ENCODE results near the gene SLC35F1. TPM values are rescaled to one million over a fixed set of nuclear protein-coding genes. Genes with fewer than 3 reads are reported as not detected.

Gene SLC35F1
- total RNA-seq, 1 experiment from 2014 or later, result not detected

GRCh38 chr6:118102401-118102800 is 195.3 kb downstream of the SLC35F1 start:
- DNase-seq (ENCODE audit: extremely low read depth, low read depth), result no peak

DNA sequence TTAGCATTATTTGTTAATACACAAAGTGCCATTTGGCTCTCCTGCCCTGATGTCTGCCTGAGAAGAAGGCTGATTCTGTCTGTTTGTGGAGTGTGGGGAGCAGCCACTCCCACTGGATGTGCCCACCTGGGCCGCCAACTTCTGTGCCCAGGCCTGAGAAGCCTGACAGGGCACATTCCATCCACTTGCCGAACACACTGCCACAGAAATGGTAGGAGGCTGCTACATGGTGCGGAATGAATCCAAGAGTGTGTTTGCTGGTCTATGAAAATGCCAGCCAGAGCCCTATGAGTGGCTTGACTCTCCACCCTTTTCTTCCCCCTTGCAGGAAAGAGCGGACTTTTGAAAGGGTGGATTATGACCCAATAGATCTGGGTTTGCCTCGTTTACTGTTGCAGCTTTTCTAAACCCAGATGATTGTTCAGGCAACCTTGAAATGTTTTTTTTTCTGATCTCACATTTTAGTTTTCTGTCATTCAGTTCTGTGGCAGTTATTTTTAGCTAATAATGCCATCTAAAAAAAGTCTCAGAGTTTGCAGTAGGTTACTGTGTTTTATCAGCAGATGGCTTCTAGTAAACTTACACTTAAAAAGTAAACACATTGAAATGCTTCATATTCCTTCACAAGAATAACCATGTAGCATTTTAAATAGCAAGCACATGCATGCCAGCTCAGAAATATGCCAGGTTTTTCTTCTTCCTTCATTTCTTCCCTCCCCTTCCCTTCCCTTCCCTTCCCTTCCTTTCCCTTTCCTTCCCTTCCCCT is 196.5 kb downstream of the SLC35F1 start:
- DNase-seq (ENCODE audit: extremely low read depth, low read depth), result no peak

DNA sequence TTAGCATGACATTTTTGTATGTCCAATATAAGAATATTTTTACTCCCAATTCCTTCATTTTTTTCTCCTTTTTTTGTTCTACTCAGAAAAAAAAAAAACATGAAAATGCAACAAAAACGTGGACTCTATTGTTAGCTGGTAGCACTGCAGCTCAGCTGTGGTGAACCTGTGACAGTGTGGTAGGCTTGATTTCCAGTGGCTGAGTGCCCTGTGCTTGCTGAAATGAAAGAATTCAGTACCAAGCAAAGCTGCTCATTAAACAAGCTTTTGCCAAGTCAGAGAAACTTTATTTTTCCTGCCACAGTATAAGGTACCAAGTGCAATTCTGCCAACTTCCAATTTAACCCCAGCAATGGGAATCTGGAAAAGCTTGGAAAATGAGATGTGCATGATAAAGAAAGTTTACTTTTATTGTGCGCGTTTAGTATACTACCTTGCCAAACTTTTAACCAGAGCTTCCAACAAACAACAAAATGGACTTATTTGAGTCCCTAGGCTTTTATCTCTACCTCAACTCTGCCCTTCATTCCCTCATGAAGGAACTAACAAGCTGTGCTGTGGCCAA is 215.2 kb downstream of the SLC35F1 start:
- DNase-seq (ENCODE audit: extremely low read depth, low read depth), result no peak

DNA sequence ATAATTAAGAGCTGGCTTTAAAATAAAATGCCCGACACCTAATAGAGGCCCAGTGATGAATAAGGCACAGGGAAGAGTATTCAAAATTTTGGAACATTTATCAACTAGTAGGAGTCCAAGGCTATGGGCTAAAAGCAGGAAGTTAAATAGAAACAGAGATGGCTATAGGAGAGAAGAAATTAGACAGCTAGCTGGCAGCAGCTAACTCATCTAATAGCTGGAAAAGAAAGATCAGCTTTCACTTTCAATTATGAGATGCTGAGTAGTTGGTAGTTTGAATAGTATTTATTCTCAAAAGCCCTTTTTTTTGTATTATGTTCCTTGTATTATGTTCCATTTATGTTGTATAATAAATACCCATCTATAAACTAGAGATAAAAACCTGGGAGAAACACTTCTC is 215.7 kb downstream of the SLC35F1 start:
- no peak for DNase-seq (ENCODE audit: extremely low read depth, low read depth)

GRCh38 chr6:118123503-118124037 is 216.5 kb downstream of the SLC35F1 start:
- DNase-seq (ENCODE audit: extremely low read depth, low read depth), result no peak

- DNase-seq (ENCODE audit: extremely low read depth, low read depth), result no peak
Measured at GRCh38 chr6:118124851-118125250, 217.8 kb downstream of the SLC35F1 start.

- no peak for DNase-seq (ENCODE audit: extremely low read depth, low read depth)
Measured at GRCh38 chr6:118128755-118129154, 221.7 kb downstream of the SLC35F1 start.

- DNase-seq (ENCODE audit: extremely low read depth, low read depth), result no peak
Measured at GRCh38 chr6:118134206-118134605, 227.1 kb downstream of the SLC35F1 start.

DNA sequence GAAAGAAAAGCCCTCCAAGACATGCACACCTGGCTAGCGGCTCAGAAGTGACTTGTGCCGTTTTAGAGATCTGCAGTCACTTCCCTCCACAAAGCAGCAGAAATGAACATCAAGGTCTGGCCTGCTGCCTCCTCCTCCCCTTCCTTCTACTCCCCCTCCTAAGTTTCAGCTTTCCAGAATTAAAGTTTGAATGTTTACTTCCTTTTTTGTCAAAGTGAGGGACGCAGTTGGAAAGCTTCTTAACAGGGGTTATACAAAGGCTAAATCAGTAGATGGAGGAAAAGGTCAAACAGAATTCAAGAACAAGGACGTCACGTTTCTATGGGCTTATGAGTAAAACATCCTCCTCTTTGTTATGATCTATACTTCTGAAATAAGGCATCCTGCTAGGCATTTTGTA is 227.7 kb downstream of the SLC35F1 start:
- no peak for DNase-seq (ENCODE audit: extremely low read depth, low read depth)

DNA sequence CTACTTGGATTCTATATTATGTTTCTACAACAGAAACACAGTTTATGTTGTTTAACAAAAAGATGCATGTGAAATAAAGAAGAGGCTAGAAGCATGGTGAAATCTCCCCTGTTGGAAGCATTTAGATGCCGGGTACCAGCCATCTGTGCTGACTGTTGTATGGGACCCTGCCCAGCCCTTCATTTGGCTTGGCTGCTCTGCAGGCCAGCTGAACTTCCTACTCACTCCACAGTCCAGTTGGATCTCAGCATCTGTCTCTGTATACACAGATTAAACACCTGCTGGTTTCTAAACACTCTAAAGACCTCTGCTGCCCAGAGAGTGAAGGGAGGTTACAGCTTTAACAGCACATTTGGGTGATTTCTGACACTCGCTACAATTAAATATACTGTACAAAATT is 228.3 kb downstream of the SLC35F1 start:
- DNase-seq (ENCODE audit: extremely low read depth, low read depth), result no peak

DNA sequence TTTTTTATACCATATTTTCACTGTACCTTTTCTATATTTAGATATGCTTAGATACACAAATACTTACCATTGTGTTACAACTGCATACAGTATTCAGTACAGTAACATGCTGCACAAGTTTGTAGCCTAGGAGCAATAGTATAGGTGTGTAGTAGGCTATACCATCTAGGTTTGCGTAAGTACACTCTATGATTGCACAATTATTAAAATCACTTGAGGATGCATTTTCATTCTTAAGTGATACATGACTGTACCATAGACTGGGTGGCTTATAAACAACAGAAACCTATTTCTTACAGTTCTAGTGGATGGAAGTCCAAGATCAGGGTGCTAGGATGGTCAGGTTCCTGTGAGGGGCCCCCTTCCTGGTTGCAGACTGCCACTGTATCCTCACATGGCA is 234.1 kb downstream of the SLC35F1 start:
- no peak for DNase-seq (ENCODE audit: extremely low read depth, low read depth)

DNA sequence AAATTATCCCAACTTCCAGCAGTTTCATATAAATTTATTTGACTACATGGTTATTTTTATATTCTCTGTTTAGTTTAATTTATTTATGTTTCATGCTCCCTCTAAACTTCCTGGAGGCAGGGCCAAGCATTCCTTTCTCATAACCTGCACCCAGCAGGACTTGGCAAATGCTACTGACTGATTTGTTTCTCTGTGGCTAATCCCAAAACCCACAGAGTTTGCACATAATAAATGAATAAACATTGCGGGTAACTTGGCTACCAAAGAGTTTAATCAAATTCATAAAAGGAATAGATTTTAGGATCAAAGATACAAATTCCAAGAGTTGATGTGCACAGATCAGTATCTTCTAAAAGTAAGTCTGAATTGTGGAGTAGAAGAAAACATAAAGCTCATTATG is 239.5 kb downstream of the SLC35F1 start:
- no peak for DNase-seq (ENCODE audit: extremely low read depth, low read depth)

DNA sequence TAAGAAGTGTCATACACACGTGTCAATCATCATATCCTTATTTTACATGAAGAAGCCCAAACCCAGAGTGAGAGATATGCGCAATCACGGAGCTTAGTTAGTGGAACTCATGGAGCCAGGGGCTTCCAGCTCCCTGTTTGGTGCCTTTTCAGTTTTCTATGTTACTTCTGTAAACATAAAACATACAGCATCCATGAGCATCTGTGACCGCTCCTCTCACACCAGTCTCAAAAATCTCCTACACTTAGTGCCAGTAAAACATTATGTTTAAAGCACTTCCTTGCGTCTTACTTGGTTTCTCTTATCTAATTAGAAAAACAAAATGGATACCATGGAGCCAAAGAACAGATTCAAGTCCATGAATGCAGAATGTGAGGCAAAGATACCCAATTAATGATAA is 240.4 kb downstream of the SLC35F1 start:
- no peak for DNase-seq (ENCODE audit: extremely low read depth, low read depth)

GRCh38 chr6:118148561-118148960 is 241.5 kb downstream of the SLC35F1 start:
- no peak for DNase-seq (ENCODE audit: extremely low read depth, low read depth)

- DNase-seq (ENCODE audit: extremely low read depth, low read depth), result no peak
Measured at GRCh38 chr6:118152524-118152923, 245.5 kb downstream of the SLC35F1 start.

DNA sequence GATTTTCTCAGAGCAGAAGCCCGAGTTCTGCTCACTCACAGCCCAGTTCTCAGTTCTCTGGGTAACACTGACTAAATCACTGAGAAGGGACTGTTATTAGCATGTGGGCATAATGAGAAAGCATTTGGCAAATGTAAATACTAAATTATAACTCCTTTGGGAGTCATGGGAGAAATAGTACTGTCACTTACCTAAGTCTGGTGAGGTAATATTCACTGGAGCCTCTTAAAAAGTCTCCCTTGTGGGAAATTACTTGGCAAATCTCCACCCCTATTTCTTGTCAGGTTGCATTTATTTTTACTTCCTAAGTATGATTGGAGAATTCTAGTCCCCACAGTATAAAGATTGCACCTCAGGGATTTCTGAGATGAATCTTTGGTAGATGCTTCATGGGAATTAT is 254.3 kb downstream of the SLC35F1 start:
- no peak for DNase-seq (ENCODE audit: extremely low read depth, low read depth)

DNA sequence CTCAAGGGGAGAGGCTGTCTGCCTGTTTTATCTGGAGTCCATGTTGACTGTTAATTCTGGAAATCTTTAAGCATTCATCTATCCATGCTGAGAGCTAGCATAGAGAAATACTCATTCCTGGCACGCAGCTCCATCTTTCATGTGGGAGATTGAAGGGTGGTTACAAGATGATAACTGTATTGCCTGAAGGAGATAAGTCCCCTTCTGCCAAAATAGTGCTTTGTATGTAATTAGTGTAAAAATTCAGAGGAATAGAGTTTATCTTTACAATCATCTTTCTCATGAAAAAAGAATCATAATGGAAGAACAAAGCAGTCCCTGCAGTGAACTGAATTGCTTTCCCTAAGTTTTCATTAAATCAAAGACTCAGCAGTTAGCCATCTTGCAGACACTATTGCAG is 256.5 kb downstream of the SLC35F1 start:
- DNase-seq (ENCODE audit: extremely low read depth, low read depth), result no peak

- no peak for DNase-seq (ENCODE audit: extremely low read depth, low read depth)
Measured at GRCh38 chr6:118165500-118165899, 258.4 kb downstream of the SLC35F1 start.

GRCh38 chr6:118168421-118168820 is 261.4 kb downstream of the SLC35F1 start:
- DNase-seq (ENCODE audit: extremely low read depth, low read depth), result no peak

GRCh38 chr6:118171852-118172251 is 264.8 kb downstream of the SLC35F1 start:
- DNase-seq (ENCODE audit: extremely low read depth, low read depth), result no peak

- no peak for DNase-seq (ENCODE audit: extremely low read depth, low read depth)
Measured at GRCh38 chr6:118174071-118174470, 267.0 kb downstream of the SLC35F1 start.

DNA sequence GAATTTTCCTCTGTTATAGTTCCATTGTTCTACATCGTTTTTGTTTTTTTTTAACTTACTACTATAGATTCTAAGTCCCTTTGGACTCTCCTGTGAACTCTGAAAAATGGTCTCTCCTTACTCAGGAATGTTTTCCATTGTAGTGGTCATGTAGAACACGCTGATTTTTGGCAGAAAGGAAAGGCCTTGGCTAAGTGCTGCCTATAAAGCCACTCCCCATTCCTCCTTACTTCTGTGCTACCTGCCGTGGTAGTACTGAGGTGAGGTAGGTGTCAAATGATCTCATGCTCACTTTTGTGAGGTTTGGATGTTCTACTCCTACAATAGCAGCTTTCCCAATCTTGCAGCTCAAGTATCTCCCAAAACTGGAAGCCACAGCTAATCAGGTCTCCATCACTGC is 270.7 kb downstream of the SLC35F1 start:
- no peak for DNase-seq (ENCODE audit: extremely low read depth, low read depth)

Data from NCI-H460 (cell line).